HG03520 (cell line): ENCODE results near the gene ZBTB7A.
"Not testable (repeated sequence)": the region's sequence is repeated elsewhere in the genome, so short reads cannot be mapped to it uniquely, and the experiment has no call there.

Source experiments
- ATAC-seq: cut with Tn5 transposase; IDR thresholded peaks from one replicate; pipeline ENCODE4 v1.9.1; 2021; ENCODE audit warnings: mild to moderate bottlenecking, moderate library complexity; ENCODE audit not compliant: unreplicated experiment

The ZBTB7A gene

DNA sequence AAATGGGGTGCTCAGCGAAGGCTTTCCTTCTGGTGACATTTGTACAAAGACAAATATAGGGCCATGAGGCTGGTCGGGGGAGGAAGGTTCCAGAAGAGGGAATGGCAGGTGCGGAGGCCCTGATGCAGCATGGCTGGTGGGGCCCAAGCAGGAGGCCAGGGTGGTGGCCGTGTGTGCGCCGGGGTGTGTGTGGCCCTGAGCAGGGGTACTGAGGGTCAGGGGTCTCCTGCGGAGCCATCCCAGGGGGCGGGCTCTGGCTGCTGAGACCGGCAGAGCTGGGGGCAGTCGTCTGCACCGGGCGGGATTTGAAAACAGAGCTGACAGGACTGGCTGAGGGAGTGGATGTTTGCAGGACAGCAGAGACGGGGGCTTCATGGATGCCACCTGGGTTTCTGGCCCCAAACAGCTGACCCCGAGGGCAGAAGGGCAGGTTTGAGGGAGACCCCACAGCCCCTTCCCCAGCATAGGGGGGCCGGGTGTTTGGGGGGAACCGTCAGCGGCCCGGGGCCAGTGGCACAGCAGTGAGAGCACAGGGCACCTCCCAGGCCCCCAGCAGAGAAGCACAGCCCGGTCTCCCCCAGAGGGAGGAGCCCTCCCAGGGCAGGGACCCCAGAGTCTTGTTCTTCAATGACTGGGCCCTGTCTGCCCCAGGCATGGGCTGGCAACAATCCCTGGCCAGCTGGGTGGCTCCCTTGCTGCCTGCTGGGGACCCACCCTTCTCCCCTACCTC, 47.8 kb downstream of the ZBTB7A start:
- no peak for ATAC-seq

DNA sequence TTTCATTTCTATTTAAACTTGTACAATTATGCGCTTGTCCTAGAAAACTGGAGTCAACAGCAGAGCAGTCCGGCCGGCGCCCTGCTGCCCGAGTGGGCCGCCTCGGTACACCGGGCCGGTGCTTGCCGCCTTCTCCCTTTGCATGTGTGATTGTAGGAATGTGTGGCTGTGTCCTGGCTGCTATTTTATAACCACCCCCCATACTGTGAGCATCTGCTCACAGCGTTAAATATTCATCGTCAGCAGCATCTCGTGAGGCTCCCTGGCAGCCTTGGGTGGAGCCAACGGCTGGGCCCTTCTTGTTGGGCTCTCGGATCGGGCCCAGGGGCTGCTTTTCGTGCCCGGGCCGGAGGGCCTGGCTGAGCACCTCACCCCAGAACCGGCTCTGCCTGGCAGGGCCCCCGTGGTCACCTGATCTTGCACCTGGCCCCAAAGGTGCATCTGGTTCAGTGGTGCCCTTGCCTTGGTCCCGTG, 48.5 kb downstream of the ZBTB7A start:
- no peak for ATAC-seq

DNA sequence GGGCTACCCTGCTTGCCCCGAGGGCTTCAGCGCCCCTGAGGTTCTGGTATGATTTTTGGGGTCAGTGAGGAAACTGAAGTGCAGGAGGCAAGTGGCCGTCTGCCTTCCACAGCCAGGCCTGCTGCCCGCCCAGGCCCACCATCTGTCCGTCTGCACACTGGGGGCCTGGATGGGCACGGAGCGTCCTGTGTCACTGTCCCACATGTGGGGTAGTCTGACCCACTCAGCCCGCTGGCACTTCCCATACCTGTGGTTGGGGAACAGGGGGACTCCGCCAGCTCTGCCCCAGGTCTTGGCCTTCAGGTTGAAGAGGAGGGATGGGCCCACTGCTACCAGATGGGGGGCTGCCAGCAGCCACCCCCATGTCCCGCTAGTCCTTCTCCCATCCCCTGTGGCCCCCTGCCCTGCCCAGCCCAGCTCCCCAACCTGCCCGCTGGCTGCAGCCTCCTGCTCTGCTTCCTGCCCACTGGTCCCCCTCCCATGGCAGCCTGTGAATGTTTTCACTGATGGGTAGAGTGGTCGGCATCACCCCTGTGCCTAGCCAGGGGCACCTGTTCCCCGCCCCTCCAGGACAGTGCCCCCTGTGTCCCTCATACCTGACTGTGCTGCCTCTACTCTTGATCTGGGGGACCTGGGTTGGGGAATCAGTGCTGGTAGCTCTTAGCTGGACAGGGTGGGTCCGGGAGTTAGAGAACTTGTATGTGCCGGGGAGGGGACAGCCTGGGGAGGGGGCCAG, 49.6 kb downstream of the ZBTB7A start:
- no peak for ATAC-seq

DNA sequence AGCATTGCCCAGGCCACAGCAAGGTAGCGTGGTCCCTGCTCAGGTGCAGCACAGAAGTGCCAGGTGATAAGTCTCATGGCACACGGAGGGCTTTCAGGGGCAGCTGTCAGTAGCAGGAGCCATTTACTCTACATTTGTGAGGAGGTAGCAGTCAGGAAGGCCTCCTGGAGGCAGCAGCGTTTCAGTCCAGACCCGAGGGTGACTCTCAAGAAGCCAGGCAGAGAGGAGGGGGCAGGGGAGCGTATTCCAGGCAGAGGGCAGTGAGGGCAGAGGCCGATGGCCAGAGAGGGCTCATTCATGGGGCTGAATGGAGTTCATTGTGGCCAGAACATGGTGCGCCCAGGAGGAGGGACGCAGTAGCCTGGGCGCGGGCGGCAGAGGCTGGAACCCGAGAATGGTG, 50.2 kb downstream of the ZBTB7A start:
- ATAC-seq, result no peak

DNA sequence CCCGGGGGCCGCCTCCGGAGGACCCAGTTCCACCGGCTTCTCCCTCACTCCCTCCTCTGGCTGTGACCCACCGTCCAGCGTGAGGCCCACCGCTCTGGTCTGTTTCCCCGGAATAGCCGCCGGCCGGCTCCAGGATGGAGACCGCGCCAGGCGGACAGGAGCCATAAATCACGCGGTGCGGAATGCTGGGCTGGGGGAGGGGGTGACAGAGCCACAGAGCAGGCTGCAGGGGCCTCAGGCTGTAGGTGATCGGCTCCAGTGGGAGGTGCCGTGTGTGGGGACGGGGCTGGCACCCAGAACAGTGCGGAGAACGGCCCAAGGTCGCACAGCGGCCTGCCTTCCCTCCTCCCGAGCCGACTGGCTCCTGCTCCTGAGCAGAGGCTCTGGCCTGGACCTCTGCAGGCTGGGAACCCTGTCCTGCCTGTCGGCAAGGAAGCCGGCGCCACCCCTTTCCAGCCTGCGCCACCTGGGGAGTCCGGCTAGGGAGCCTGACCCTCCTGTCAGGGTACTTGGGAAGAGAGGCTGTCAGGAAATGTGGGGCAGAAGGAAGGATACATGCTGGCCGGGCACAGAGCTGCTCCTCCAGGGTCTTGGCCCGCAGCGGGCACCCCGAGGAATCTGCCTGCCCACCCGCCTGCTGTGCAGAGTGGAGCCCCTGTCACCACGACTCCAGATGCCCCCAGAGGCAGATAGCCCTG, 50.8 kb downstream of the ZBTB7A start:
- ATAC-seq, result no peak

GRCh38 chr19:4014541-4015491, 51.9 kb downstream of the ZBTB7A start:
- no peak for ATAC-seq

DNA sequence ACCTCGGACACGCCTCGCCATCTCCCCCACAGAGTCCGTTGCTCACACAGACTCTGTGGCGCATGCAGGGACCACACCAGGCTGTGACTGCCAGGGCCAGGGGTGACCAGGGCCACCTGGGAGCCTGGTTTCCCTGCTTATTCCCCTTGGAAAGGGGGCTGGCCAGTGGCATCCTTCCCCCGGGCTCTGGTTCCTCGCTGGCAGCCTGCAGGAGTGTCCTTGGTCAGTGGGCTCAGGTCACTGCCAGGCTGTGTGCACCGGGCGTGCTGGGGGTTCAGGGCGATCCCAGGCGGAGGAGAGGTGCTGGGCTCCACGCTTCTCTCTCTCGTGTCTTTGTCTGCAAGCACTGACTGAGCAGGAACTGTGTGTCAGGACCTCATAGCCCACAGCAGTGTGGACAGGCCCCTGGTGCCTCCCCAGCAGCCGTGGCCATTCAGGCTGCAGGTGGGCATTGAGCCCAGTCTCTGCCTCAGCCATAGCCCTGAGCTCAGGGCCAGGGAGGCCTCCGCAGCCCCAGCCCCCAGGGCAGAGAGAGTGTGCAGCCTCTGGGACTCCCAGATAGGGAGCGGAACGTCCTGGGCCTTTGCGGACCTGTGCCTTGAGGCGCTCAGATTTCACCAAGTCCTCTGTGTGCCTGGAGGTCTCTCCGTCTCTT, 52.7 kb downstream of the ZBTB7A start:
- no peak for ATAC-seq

GRCh38 chr19:4012975-4013634, 53.6 kb downstream of the ZBTB7A start:
- no peak for ATAC-seq

DNA sequence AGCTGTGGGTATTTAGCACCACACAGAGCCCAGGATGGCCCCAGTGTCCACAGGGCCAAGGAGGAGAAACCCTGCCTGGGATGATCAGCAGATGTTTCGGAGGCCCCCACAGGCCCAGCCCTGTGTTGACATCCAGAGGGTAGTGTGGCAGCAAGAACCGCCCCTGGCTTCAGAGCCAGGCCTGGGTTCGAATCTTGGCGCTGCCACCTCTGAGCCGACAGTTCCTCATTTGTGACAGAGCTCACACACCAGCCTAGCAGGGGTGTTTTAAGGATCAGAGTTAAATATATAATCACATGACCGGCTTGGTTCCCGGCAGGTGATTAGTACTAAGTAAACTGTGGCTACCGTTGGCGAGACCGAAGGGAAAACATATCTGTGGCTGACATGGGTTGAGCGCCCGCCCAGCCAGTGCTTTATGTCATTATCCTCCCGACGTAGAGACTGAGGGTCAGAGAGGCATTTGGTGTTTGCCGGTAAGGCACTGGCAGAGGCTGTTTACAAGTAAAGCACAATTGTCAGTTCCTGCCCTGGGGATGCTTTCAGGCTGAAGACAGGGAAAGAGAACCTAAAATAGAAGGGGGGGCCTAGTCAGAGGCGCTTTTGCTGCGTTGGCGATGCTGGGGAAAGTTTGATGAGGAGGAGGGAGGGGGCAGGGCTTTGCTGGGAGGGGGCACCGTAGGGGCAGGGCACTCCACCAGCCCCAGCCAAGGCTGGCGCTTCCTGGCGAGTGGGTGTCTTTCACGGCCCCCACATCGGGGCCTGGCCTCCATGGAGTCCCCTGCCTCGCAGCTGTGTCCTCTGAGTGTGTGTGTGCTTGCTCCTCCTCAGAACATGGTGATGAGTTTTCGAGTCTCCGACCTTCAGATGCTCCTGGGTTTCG, 54.4 kb downstream of the ZBTB7A start:
- ATAC-seq, result no peak

- not testable (repeated sequence) for ATAC-seq
Observed at GRCh38 chr19:4011430-4011829, 55.3 kb downstream of the ZBTB7A start.

GRCh38 chr19:4010808-4011110, 55.9 kb downstream of the ZBTB7A start:
- ATAC-seq, result no peak

DNA sequence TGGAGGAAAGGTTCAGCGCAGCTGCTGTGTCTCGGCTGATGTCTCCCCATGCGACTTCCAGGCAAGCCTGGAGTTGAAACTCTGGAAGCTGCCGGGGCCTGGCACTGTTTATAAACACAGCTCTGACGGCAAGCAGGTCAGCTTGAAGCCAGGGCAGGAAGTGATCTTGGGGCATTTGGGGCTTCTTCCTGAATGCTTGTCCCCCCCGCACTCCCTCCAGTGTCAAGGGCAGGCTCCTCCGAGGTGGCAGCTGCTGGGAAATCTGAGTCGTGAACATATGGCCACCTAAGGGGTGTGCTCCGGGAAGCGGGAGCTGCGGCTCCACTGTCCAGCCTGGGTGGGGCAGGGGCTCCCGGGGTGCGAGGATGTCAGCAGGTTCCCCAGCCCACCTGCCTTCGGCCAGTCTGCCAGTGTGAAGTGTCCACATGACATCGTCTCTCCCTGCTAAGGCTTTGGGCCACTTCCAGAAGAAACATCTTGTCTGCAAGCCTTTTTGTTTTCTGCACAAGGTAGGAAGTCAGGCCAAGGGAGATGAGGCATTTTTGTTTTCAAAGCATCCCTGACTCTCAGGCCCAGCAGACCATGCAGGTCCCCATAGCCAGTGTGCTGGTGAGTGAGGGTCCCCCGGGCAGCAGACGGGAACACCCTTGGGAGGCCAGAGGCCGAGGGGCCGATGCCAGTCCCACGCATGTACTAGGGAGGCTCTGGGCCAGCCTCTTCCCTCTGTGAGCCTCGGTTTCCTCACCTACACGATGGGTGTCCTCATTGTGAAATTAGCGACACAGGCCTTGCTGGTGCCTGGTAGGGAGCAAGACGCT, 56.5 kb downstream of the ZBTB7A start:
- ATAC-seq, result no peak

GRCh38 chr19:4007836-4008539, 58.7 kb downstream of the ZBTB7A start:
- ATAC-seq, result no peak

GRCh38 chr19:4007021-4007835, 59.5 kb downstream of the ZBTB7A start, which contains the start of gene PIAS4:
PIAS4 (plus strand) TSS chr19:4007736; CDS start chr19:4007761, 25 bp downstream.
- ATAC-seq, result peak; percentile 77

DNA sequence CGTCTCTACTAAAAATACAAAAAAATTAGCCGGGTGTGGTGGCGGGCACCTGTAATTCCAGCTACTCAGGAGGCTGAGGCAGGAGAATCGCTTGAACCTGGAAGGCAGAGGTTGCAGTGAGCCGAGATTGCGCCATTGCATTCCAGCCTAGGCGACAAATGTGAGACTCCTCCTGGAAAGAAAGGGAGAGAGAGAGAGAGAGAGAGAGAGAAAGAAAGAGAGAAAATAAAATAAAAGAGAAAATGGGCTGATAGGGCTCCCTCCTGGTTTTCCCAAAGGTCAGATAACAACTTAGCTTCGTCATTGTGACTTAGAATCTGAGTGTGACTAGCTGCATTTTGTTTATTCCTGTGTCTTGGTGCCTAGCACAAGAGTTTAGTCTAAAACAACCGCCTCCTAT, 61.3 kb downstream of the ZBTB7A start:
- ATAC-seq, result not testable (repeated sequence)

DNA sequence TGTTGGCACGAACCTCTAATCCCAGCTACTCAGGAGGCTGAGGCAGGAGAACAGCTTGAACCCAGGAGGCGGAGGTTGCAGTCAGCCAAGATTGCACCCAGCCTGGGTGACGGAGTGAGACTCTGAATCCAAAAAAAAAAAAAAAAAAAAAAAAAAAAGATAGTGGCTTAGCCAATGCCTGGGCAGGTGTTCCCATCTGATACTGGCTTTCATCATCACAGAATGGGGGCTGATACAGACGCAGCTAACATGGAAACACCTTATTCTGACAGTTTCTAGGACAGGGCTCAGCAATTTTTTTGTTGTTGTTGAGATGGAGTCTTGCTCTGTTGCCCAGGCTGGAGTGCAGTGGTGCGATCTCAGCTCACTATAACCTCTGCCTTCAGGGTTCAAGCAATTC, 65.9 kb downstream of the ZBTB7A start:
- not testable (repeated sequence) for ATAC-seq
